ENCODE measurements around the gene CFAP58. TPM values are rescaled to one million over a fixed set of nuclear protein-coding genes. Genes with fewer than 3 reads are reported as not detected.

CFAP58 gene
- total and polyA plus RNA-seq, 4 donors: 0.01 to 0.09 (median 0.08) TPM; not detected in 1

- no peak for TF ChIP-seq REST (IDR thresholded peaks at IDR 0.05)
- TF ChIP-seq MAX (IDR thresholded peaks at IDR 0.05): no peak
- no peak for TF ChIP-seq FOXA1 (IDR thresholded peaks at IDR 0.05)
- TF ChIP-seq RXRA (IDR thresholded peaks at IDR 0.05): no peak
- TF ChIP-seq TAF1 (conservative IDR thresholded peaks at IDR 0.05): no peak
Measured at GRCh38 chr10:104447331-104447730, 93.7 kb downstream of the CFAP58 start (continued).

GRCh38 chr10:104447906-104448305 lies 94.3 kb downstream of the CFAP58 start:
- no peak overlapping the region for H3K9ac ChIP-seq (ENCODE audit: low read depth in 1 of 2, low read length in 2 of 2)
- H3K36me3 ChIP-seq (ENCODE audit: control insufficient read depth in 4 of 4, insufficient read depth in 3 of 4, low read depth in 1 of 4, low read length in 3 of 4): no peaks in the 10 kb centered on the region
- TF ChIP-seq GABPA (IDR thresholded peaks at IDR 0.05 in 1 of 2, conservative IDR thresholded peaks at IDR 0.05 in 1 of 2) (no peak), NR2F2 (IDR thresholded peaks at IDR 0.05) (no peak), FOXA2 (IDR thresholded peaks at IDR 0.05) (no peak), REST (IDR thresholded peaks at IDR 0.05) (no peak), FOXA1 (IDR thresholded peaks at IDR 0.05) (no peak), EGR1 (IDR thresholded peaks at IDR 0.05; ENCODE audit: low read depth in 2 of 2) (no peak), TAF1 (conservative IDR thresholded peaks at IDR 0.05) (no peak), ATF3 (IDR thresholded peaks at IDR 0.05) (no peak)
- WGBS: 72% methylated on average over 3 of the region's 3 CpGs
- no peak overlapping the region for H3K27ac ChIP-seq (ENCODE audit: low read depth in 1 of 2, low read length in 2 of 2)
- H3K27me3 ChIP-seq (ENCODE audit: control insufficient read depth in 4 of 4, insufficient read depth in 4 of 4, low read length in 3 of 4): peaks cover 0 to 5% (median 2%) of the 10 kb centered on the region in 4 donors
- DNase-seq (ENCODE audit: low spot score): no peak
- no peak overlapping the region for H3K4me3 ChIP-seq (ENCODE audit: low read depth in 1 of 3, low read length in 3 of 3)
- no peaks in the 10 kb centered on the region for H3K9me3 ChIP-seq (ENCODE audit: control insufficient read depth in 4 of 4, low read length in 3 of 4)
- H3K4me1 ChIP-seq (ENCODE audit: control insufficient read depth in 4 of 4, insufficient read depth in 4 of 4, low read length in 3 of 4): no peaks in the 10 kb centered on the region

- H3K9ac ChIP-seq (ENCODE audit: low read depth in 1 of 2, low read length in 2 of 2): no peak overlapping the region
- no peak overlapping the region for H3K4me3 ChIP-seq (ENCODE audit: low read depth in 1 of 3, low read length in 3 of 3)
- no peak for TF ChIP-seq HNF4A (conservative IDR thresholded peaks at IDR 0.05)
- TF ChIP-seq NR2F2 (IDR thresholded peaks at IDR 0.05): no peak
- no peak for TF ChIP-seq HNF4G (IDR thresholded peaks at IDR 0.05)
- TF ChIP-seq REST (IDR thresholded peaks at IDR 0.05): no peak
- TF ChIP-seq CTCF (IDR thresholded peaks at IDR 0.05; ENCODE audit: low read depth, low read length, missing input control): no peak
- no peak for TF ChIP-seq FOXA1 (IDR thresholded peaks at IDR 0.05)
- peaks cover 0 to 5% (median 2%) of the 10 kb centered on the region in 4 donors for H3K27me3 ChIP-seq (ENCODE audit: control insufficient read depth in 4 of 4, insufficient read depth in 4 of 4, low read length in 3 of 4)
- no peak overlapping the region for H3K27ac ChIP-seq (ENCODE audit: low read depth in 1 of 2, low read length in 2 of 2)
- 73% methylated on average over 3 of the region's 3 CpGs for WGBS
- H3K9me3 ChIP-seq (ENCODE audit: control insufficient read depth in 4 of 4, low read length in 3 of 4): no peaks in the 10 kb centered on the region
- no peaks in the 10 kb centered on the region for H3K36me3 ChIP-seq (ENCODE audit: control insufficient read depth in 4 of 4, insufficient read depth in 3 of 4, low read depth in 1 of 4, low read length in 3 of 4)
- no peak for DNase-seq (ENCODE audit: low spot score)
- H3K4me1 ChIP-seq (ENCODE audit: control insufficient read depth in 4 of 4, insufficient read depth in 4 of 4, low read length in 3 of 4): no peaks in the 10 kb centered on the region
Measured at GRCh38 chr10:104449391-104449790, 95.8 kb downstream of the CFAP58 start.

Measured in liver (tissue), 9 donors.